CD4-positive, alpha-beta T cell treated with Interleukin-2 at 100 ng/mL for 4 hours (primary cell): ENCODE measurements around the gene RBM20.
"Not testable (repeated sequence)": the region's sequence is repeated elsewhere in the genome, so short reads cannot be mapped to it uniquely, and the experiment has no call there.

Experiments used
- DNase-seq: peaks from one replicate; pipeline ENCODE4 v3.0.0-alpha.2; 2020; ENCODE audit warnings: low spot score

RBM20 gene

GRCh38 chr10:110643653-110644597, at the start of gene RBM20:
Gene RBM20, plus strand, starts transcription at chr10:110644336. Its CDS starts 119 bp downstream, at chr10:110644455.
- no peak for DNase-seq

- DNase-seq: no peak
Observed at GRCh38 chr10:110597476-110597875, 46.7 kb upstream of the RBM20 start.

GRCh38 chr10:110600487-110601101, 43.5 kb upstream of the RBM20 start:
- peak; percentile 60 for DNase-seq

- no peak for DNase-seq
Observed at GRCh38 chr10:110601581-110601980, 42.6 kb upstream of the RBM20 start.

- no peak for DNase-seq
Observed at GRCh38 chr10:110608087-110608486, 36.0 kb upstream of the RBM20 start.

GRCh38 chr10:110609605-110610004, 34.5 kb upstream of the RBM20 start:
- no peak for DNase-seq

GRCh38 chr10:110610308-110610774, 33.8 kb upstream of the RBM20 start:
- DNase-seq: peak; percentile 64

- DNase-seq: not testable (repeated sequence)
Observed at GRCh38 chr10:110610781-110611180, 33.4 kb upstream of the RBM20 start.

GRCh38 chr10:110612087-110612486, 32.0 kb upstream of the RBM20 start:
- no peak for DNase-seq

- DNase-seq: no peak
Observed at GRCh38 chr10:110612629-110613028, 31.5 kb upstream of the RBM20 start.

- DNase-seq: no peak
Observed at GRCh38 chr10:110613341-110613995, 30.7 kb upstream of the RBM20 start.

GRCh38 chr10:110613996-110614495, 30.1 kb upstream of the RBM20 start:
- no peak for DNase-seq

GRCh38 chr10:110615057-110615747, 28.9 kb upstream of the RBM20 start:
- no peak for DNase-seq

- no peak for DNase-seq
Observed at GRCh38 chr10:110616493-110617033, 27.6 kb upstream of the RBM20 start.

- DNase-seq: no peak
Observed at GRCh38 chr10:110617425-110618229, 26.5 kb upstream of the RBM20 start.

- no peak for DNase-seq
Observed at GRCh38 chr10:110618230-110618610, 25.9 kb upstream of the RBM20 start.

- DNase-seq: no peak
Observed at GRCh38 chr10:110619514-110620397, 24.4 kb upstream of the RBM20 start.

GRCh38 chr10:110620398-110620719, 23.8 kb upstream of the RBM20 start:
- DNase-seq: no peak

GRCh38 chr10:110623316-110623715, 20.8 kb upstream of the RBM20 start:
- DNase-seq: not testable (repeated sequence)
